ENCODE results near the gene ARMC3.

DNA sequence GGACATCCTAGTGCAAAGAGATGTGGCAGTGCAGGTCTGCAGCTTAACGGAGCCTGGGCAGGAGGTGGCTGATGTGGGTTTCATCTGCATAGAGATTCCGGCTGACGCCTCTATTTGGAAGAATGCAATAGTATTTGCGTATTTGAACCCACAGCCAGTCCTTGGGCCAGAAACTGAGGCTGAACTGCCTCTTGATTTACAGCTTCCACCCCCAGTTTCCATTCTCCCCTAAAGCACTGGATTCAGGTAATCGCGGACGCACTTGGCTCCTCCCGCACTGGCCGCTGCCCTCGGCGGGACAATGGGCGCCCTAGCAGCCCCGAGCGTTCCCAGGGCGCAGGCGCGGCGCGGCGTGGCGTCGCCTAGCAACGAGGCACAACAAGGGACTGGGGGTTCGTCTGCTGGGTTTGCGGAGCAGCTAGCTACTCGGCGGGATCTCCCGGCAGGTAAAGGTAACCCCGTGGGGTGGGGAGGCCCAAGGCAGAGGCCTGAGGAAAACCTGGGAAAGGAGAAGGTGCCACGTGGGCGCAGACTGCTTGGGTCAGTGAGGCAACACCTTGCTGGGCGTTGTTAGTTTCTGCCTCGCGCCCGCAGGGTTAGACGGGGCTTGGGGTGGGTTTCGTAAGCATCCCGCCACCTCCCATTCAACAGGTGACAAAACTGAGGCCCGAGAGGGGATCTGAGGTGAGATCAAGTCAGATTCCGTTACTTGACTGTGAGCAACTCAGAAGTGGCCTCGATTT lies at the start of gene ARMC3:
- TF ChIP-seq, protein P1, sequence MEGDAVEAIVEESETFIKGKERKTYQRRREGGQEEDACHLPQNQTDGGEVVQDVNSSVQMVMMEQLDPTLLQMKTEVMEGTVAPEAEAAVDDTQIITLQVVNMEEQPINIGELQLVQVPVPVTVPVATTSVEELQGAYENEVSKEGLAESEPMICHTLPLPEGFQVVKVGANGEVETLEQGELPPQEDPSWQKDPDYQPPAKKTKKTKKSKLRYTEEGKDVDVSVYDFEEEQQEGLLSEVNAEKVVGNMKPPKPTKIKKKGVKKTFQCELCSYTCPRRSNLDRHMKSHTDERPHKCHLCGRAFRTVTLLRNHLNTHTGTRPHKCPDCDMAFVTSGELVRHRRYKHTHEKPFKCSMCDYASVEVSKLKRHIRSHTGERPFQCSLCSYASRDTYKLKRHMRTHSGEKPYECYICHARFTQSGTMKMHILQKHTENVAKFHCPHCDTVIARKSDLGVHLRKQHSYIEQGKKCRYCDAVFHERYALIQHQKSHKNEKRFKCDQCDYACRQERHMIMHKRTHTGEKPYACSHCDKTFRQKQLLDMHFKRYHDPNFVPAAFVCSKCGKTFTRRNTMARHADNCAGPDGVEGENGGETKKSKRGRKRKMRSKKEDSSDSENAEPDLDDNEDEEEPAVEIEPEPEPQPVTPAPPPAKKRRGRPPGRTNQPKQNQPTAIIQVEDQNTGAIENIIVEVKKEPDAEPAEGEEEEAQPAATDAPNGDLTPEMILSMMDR (IDR thresholded peaks at IDR 0.05) = no peak
- TF ChIP-seq POLR2AphosphoS5 (IDR thresholded peaks at IDR 0.05) (no peak), POLR2A (IDR thresholded peaks at IDR 0.05) (no peak), EP300 (IDR thresholded peaks at IDR 0.05) (no peak)
